ENCODE data around the gene PSMA7.

PSMA7 gene

DNA sequence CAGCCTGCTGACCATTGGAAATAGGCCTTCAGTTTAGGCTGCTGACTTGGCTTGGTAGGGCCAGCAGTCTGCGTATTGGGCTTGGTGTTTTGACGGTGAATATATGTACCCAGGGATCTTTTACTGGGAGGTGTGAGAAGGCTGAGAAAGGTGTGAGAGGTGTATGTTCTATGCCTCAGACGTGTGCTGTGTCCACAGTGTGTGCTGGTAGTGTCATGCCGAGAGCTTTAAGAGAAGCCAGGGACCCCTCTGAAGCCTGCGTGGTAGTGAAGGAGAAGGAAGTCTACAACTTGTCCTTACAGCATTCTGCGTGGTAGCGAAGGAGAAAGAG is 2.5 kb upstream of the PSMA7 start:
- peaks cover 88% of the 10 kb centered on the region for H3K79me2 ChIP-seq (ENCODE audit: control insufficient read depth, insufficient read depth, low read length, unreplicated experiment)
- no peak overlapping the region for H3K27ac ChIP-seq (ENCODE audit: low read depth, low read length)

DNA sequence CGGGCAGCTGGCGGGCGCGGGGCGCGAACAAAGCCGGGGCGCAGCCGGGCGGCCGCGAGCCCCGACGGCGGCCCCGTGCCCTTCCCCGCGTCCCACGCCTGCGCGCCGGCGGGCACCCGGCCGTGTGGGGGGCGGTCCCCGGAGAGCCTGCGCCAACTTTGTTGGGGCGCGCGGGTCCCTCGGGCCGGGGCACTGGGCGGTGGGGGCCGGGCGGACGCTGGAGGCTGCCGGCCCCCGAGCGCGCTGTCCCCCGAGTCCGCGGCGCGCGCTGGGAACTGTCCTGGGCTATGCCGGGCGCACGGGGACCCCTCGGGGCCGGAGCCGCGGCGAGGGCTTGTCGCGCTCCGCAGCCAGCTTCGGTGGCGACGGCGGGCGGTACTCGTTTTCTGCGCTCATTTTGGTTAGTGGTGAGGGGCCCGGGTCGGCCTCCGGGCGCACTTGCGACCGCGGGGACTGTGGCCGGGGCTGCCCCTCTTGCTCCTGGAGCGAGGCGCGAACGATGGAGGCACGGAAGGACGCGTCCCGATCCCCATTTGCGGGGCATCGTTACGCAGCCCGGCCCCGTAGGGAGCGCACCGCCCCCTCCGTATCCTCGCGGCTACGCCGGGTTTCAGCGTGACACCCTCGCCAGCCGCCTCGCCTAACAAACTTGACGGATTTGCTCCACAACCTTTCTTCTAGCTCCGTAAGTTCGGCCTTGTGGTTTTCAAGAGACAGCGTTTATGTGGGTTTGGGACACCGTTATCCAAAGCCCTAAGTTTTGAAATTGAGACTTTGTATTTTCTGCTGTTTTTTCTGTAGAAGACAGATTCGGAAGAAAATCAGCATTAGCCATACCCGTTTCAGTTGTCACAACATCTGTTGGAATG is 997 bp upstream of the PSMA7 start:
- peak overlapping the region; percentile 4 for H2AFZ ChIP-seq (ENCODE audit: low read length, unreplicated experiment)
- H3K79me2 ChIP-seq (ENCODE audit: control insufficient read depth, insufficient read depth, low read length, unreplicated experiment): peaks cover 91% of the 10 kb centered on the region
- H3K4me1 ChIP-seq (ENCODE audit: control insufficient read depth, insufficient read depth, low read length, unreplicated experiment): peaks cover 18% of the 10 kb centered on the region
- H3K36me3 ChIP-seq (ENCODE audit: insufficient read depth, low read length): peaks cover 13% of the 10 kb centered on the region
- peak overlapping the region; percentile 80; the same call in 1 of the 2 replicates for H3K27ac ChIP-seq (ENCODE audit: low read depth, low read length)
- H3K27me3 ChIP-seq (ENCODE audit: insufficient read depth, low read length): no peaks in the 10 kb centered on the region
- peak overlapping the region; percentile 83 for H3K4me3 ChIP-seq (ENCODE audit: low read depth, low read length)

More for the DNA sequence above, 2.5 kb upstream of the PSMA7 start:
- Histone ChIP-seq H3K27me3 (ENCODE audit: insufficient read depth, low read length) (no peaks in the 10 kb centered on the region), H3K36me3 (ENCODE audit: insufficient read depth, low read length) (no peaks in the 10 kb centered on the region), H2AFZ (ENCODE audit: low read length, unreplicated experiment) (no peak overlapping the region), H3K4me3 (ENCODE audit: low read depth, low read length) (no peak overlapping the region; the same call in 1 of the 2 replicates), H3K4me1 (ENCODE audit: control insufficient read depth, insufficient read depth, low read length, unreplicated experiment) (peaks cover 18% of the 10 kb centered on the region)

DNA sequence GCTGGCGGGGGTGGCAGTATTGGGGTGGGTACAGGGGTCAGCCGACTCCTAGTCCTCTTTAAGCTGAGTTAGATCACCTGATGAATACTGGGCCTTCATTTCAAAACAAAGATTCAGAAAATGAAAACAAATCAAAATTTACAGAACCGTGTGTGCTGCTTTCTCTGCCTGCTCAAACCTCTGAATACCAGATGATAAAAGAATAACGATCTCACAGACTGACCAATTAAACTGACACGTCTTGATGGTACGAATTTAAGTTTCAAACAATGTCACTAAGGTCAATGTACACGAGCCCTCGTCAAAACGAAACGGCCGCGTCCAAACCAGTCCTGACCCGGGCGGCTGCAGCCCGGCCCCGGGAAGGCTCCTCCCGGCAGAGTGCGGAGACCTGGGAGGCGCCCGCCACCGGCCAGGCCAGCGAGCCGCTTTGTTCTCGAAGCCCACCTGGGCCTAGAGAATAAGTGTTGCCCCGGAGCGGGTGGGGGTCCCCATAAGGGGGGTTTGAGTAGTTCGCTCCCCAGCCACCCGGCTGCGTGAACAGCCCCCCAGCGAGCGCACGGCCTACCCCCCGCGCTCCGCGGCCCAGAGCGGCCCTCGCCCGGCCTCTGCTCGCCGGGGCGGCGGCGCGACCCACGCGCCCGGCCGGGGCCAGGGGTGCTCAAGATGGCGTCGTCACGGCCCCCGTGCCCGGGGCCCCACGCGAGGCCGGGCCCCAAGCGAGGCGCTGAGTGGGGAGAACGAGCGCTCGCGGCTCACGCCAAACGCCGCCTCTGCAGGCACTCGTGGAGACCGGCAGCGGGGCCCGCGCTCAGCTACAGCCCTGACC is 728 bp downstream of the PSMA7 start:
- peak overlapping the region; percentile 83 for H3K4me3 ChIP-seq (ENCODE audit: low read depth, low read length)
- H3K27me3 ChIP-seq (ENCODE audit: insufficient read depth, low read length): no peaks in the 10 kb centered on the region
- H2AFZ ChIP-seq (ENCODE audit: low read length, unreplicated experiment): peak overlapping the region; percentile 89
- peaks cover 80% of the 10 kb centered on the region for H3K79me2 ChIP-seq (ENCODE audit: control insufficient read depth, insufficient read depth, low read length, unreplicated experiment)
- H3K27ac ChIP-seq (ENCODE audit: low read depth, low read length): peak overlapping the region; percentile 80
- H3K4me1 ChIP-seq (ENCODE audit: control insufficient read depth, insufficient read depth, low read length, unreplicated experiment): peaks cover 18% of the 10 kb centered on the region
- peaks cover 25% of the 10 kb centered on the region for H3K36me3 ChIP-seq (ENCODE audit: insufficient read depth, low read length)

DNA sequence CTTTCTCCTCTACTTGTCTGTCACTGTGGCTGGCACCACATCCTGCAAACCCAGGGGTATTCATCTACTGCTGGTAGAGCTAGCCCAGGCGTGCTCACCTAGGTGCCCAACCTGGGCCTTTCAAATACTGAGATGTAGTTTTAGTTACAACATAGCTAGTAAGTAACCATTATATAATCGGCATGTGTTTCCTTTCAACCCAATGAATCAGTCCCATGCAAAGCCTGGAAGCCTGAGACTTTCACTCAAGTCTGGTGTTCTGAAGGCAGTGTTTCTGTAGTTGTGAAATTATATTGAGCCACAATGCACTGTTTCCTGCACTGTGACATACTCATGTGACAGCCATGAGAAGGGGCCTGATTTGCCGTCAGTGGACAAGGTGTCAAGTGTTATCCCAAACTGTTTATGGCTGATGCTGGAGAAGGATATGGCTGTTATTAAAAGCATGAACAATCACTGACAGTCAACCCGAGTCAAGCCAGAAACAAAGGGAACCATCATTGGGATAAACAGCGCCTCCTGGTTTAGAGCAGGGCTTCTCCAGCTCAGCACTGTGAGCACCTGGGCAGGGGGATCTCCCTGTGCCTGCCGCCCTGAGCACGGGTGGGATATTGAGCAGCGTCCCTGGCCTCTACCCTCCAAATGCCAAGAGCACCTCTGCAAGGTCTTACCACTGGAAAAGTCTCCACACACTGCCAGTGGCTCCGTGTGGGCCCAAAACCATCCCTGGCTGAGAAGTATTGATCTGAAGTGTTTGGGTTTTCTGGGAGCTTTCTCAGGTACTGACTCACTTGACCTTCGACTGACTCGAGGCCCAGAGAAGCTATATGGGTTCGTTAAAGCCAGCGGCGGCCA is 1.6 kb downstream of the PSMA7 start:
- H3K36me3 ChIP-seq (ENCODE audit: insufficient read depth, low read length): peaks cover 25% of the 10 kb centered on the region
- H3K4me1 ChIP-seq (ENCODE audit: control insufficient read depth, insufficient read depth, low read length, unreplicated experiment): peaks cover 18% of the 10 kb centered on the region
- H3K79me2 ChIP-seq (ENCODE audit: control insufficient read depth, insufficient read depth, low read length, unreplicated experiment): peaks cover 72% of the 10 kb centered on the region
- H3K4me3 ChIP-seq (ENCODE audit: low read depth, low read length): peak overlapping the region; percentile 83
- no peaks in the 10 kb centered on the region for H3K27me3 ChIP-seq (ENCODE audit: insufficient read depth, low read length)
- H3K27ac ChIP-seq (ENCODE audit: low read depth, low read length): peak overlapping the region; percentile 80; the same call in 1 of the 2 replicates
- H2AFZ ChIP-seq (ENCODE audit: low read length, unreplicated experiment): no peak overlapping the region

DNA sequence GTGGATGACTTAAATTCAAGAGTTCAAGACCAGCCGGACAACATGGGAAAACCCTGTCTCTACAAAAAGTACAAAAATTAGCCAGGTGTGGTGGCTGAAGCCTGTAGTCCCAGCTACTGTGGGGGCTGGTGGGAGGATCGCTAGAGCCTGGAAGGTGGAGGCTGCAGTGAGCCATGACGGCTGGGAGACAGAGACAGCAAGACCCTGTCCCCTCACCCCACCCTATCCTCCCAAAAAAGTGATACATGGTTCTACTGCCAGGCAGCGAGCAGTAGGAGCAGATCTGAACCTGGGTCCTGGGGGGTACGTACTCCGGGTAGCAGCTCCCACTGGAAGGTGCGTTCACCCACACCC is 2.2 kb downstream of the PSMA7 start:
- Histone ChIP-seq H3K4me3 (ENCODE audit: low read depth, low read length) (peak overlapping the region; percentile 83), H3K27me3 (ENCODE audit: insufficient read depth, low read length) (no peaks in the 10 kb centered on the region), H3K4me1 (ENCODE audit: control insufficient read depth, insufficient read depth, low read length, unreplicated experiment) (peaks cover 18% of the 10 kb centered on the region), H3K36me3 (ENCODE audit: insufficient read depth, low read length) (peaks cover 30% of the 10 kb centered on the region), H3K27ac (ENCODE audit: low read depth, low read length) (no peak overlapping the region), H2AFZ (ENCODE audit: low read length, unreplicated experiment) (no peak overlapping the region), H3K79me2 (ENCODE audit: control insufficient read depth, insufficient read depth, low read length, unreplicated experiment) (peaks cover 67% of the 10 kb centered on the region)

DNA sequence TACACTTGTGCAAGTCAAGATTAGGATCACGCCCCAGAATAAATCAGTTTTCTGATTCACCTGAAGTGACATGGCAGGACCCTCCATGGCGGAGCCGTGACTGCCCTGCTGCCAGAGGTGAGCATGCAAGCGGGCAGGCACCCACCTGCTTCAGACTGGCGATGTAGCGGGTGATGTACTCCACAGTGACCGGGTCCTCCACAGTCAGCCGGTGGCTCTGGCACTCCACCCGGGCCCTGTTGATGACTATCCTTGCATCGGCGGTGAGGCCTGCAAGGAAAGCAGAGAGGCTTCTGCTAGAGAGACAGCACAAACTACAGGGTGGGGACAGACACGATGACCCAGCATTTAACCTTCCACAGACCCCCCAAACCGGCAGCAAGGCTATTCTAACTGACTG is 3.6 kb downstream of the PSMA7 start:
- peaks cover 53% of the 10 kb centered on the region for H3K79me2 ChIP-seq (ENCODE audit: control insufficient read depth, insufficient read depth, low read length, unreplicated experiment)
- no peak overlapping the region for H2AFZ ChIP-seq (ENCODE audit: low read length, unreplicated experiment)
- H3K4me3 ChIP-seq (ENCODE audit: low read depth, low read length): no peak overlapping the region
- H3K27me3 ChIP-seq (ENCODE audit: insufficient read depth, low read length): no peaks in the 10 kb centered on the region
- no peak overlapping the region for H3K27ac ChIP-seq (ENCODE audit: low read depth, low read length)
- H3K36me3 ChIP-seq (ENCODE audit: insufficient read depth, low read length): peaks cover 30% of the 10 kb centered on the region
- H3K4me1 ChIP-seq (ENCODE audit: control insufficient read depth, insufficient read depth, low read length, unreplicated experiment): peaks cover 18% of the 10 kb centered on the region

DNA sequence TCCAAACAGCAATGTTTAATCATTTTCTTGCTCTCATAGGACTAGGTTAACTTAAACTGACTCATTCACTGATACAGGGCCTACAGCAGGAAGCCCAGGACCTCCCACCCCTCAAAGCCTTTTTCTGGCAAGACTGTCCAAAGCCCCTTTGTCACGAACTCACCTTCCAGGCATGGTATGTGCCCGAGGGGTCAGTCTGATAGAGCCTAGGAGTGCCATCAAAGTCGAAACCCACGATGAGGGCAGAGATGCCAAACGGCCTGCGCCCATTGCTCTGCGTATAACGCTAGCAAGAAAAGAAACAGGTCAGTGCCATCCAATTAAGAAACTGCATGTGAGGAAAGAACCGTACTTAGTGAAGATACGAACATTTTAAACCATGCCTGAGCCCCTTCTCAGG is 4.3 kb downstream of the PSMA7 start:
- Histone ChIP-seq H3K79me2 (ENCODE audit: control insufficient read depth, insufficient read depth, low read length, unreplicated experiment) (peaks cover 46% of the 10 kb centered on the region), H3K4me3 (ENCODE audit: low read depth, low read length) (no peak overlapping the region), H2AFZ (ENCODE audit: low read length, unreplicated experiment) (no peak overlapping the region), H3K27me3 (ENCODE audit: insufficient read depth, low read length) (no peaks in the 10 kb centered on the region), H3K27ac (ENCODE audit: low read depth, low read length) (no peak overlapping the region), H3K36me3 (ENCODE audit: insufficient read depth, low read length) (peaks cover 30% of the 10 kb centered on the region), H3K4me1 (ENCODE audit: control insufficient read depth, insufficient read depth, low read length, unreplicated experiment) (peaks cover 23% of the 10 kb centered on the region)

DNA sequence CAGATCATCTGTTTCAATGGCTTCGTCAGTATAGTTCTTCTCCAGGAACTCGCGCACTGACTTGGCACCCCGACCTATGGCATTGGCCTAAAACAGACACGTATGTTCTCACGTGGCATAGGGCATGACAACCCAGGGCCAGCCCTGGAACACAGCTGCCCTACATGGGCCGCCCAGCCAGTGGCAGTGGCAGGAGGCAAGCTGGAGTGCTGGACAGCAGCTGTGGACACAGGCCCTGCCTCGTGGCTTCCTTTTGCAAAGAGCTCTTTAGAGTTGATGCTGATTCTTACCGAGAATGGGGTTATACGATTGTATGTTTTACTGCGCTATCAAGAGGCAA is 5.0 kb downstream of the PSMA7 start:
- H3K36me3 ChIP-seq (ENCODE audit: insufficient read depth, low read length): peaks cover 30% of the 10 kb centered on the region
- peaks cover 45% of the 10 kb centered on the region for H3K79me2 ChIP-seq (ENCODE audit: control insufficient read depth, insufficient read depth, low read length, unreplicated experiment)
- H3K27ac ChIP-seq (ENCODE audit: low read depth, low read length): no peak overlapping the region
- peaks cover 29% of the 10 kb centered on the region for H3K4me1 ChIP-seq (ENCODE audit: control insufficient read depth, insufficient read depth, low read length, unreplicated experiment)
- no peaks in the 10 kb centered on the region for H3K27me3 ChIP-seq (ENCODE audit: insufficient read depth, low read length)
- no peak overlapping the region for H3K4me3 ChIP-seq (ENCODE audit: low read depth, low read length)
- H2AFZ ChIP-seq (ENCODE audit: low read length, unreplicated experiment): no peak overlapping the region

DNA sequence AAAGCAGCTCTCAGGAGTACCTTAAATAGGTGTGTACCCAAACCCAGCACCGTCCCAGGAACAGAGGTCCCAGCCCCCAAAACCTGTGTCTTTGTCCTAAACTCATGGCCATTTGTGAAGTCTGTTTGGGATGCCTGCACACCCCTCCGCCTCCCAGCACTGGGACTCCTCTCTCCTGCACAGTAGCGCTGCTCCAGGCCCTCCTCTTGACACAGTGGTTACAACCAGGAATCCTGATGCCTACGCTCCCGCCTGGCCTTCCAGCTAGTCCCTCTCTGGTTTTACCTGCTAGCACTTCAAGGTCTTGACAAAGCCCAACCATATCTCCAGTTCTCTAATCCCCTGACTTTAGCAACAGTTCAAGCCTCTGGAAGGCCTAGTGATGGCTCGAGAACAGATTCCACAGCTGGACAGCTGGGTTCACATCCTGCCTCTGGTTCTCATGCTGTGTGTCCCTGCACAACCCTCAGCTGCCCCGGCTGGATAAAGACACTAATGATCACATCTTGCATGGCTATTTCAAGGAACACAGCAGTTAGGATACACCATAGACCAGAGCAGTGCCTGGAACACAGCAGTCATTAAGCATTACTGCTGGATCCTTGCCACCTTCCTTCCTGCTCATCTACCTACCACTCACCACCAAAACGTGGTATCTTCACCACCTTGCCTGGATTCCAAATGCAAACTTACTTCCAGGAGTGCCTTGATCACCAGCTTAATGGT is 5.6 kb downstream of the PSMA7 start:
- H3K4me3 ChIP-seq (ENCODE audit: low read depth, low read length): no peak overlapping the region
- peaks cover 31% of the 10 kb centered on the region for H3K4me1 ChIP-seq (ENCODE audit: control insufficient read depth, insufficient read depth, low read length, unreplicated experiment)
- peaks cover 30% of the 10 kb centered on the region for H3K36me3 ChIP-seq (ENCODE audit: insufficient read depth, low read length)
- H2AFZ ChIP-seq (ENCODE audit: low read length, unreplicated experiment): no peak overlapping the region
- no peaks in the 10 kb centered on the region for H3K27me3 ChIP-seq (ENCODE audit: insufficient read depth, low read length)
- H3K79me2 ChIP-seq (ENCODE audit: control insufficient read depth, insufficient read depth, low read length, unreplicated experiment): peaks cover 40% of the 10 kb centered on the region
- no peak overlapping the region for H3K27ac ChIP-seq (ENCODE audit: low read depth, low read length)

DNA sequence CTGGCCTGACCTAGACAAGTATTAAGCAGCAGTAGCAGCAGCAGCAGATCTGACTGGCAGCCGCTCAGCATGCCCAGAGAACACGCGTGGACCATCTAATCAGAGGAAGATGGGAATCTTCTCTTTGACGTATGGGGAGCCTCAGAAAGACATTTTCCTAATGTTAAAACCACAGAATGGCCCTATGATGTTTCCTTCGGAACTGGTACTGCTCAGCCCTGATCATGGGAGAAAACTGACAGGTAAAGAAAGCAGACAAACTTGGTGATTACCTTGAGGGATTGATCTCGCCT is 6.2 kb downstream of the PSMA7 start:
- H3K4me3 ChIP-seq (ENCODE audit: low read depth, low read length): no peak overlapping the region
- H2AFZ ChIP-seq (ENCODE audit: low read length, unreplicated experiment): no peak overlapping the region
- peaks cover 31% of the 10 kb centered on the region for H3K4me1 ChIP-seq (ENCODE audit: control insufficient read depth, insufficient read depth, low read length, unreplicated experiment)
- no peak overlapping the region for H3K27ac ChIP-seq (ENCODE audit: low read depth, low read length)
- no peaks in the 10 kb centered on the region for H3K27me3 ChIP-seq (ENCODE audit: insufficient read depth, low read length)
- H3K79me2 ChIP-seq (ENCODE audit: control insufficient read depth, insufficient read depth, low read length, unreplicated experiment): peaks cover 34% of the 10 kb centered on the region
- peaks cover 30% of the 10 kb centered on the region for H3K36me3 ChIP-seq (ENCODE audit: insufficient read depth, low read length)
